H1 (cell line): ENCODE data around the gene METTL6. TPM values are rescaled to one million over a fixed set of nuclear protein-coding genes. Genes with fewer than 3 reads are reported as not detected.

Experiments
- polyA plus RNA-seq, 7 experiments: library from polyadenylated mRNA; depleted of rRNA in 3 of 7; stranded (reverse) in 5 of 7; unstranded in 2 of 7; fragments of >200 nt in 5 of 7; fragments of 200-250 nt in 2 of 7; gene quantifications; 1 replicate in 5 of 7; 2 replicates in 1 of 7; 4 replicates in 1 of 7; pipeline versions ENCODE4 v1.2.1 to v1.2.3, GENCODE V29; 2011 to 2013; ENCODE audit warnings: missing spikeins in 2 of 7, mixed read lengths in 2 of 7
- total RNA-seq: library from RNA; stranded (reverse); fragmentation: NEBNext Ultra II Directional; extraction: Animal tissue kit (Norgen Biotek cat#: 25700); gene quantifications from 2 replicates; pipeline ENCODE4 v1.2.1, GENCODE V29; 2021
- TF ChIP-seq, protein P1 (sequence below): IDR thresholded peaks from 2 replicates; pipeline ENCODE4 v1.6.1; 2011; ENCODE audit warnings: low read depth, mild to moderate bottlenecking, low read length; ENCODE audit not compliant: insufficient read depth

Gene METTL6
- total and polyA plus RNA-seq, 2 of the 8 experiments (the other 6 are each of a cell fraction or from before 2014, with no cell fraction given): 18.4 to 20.0 TPM

DNA sequence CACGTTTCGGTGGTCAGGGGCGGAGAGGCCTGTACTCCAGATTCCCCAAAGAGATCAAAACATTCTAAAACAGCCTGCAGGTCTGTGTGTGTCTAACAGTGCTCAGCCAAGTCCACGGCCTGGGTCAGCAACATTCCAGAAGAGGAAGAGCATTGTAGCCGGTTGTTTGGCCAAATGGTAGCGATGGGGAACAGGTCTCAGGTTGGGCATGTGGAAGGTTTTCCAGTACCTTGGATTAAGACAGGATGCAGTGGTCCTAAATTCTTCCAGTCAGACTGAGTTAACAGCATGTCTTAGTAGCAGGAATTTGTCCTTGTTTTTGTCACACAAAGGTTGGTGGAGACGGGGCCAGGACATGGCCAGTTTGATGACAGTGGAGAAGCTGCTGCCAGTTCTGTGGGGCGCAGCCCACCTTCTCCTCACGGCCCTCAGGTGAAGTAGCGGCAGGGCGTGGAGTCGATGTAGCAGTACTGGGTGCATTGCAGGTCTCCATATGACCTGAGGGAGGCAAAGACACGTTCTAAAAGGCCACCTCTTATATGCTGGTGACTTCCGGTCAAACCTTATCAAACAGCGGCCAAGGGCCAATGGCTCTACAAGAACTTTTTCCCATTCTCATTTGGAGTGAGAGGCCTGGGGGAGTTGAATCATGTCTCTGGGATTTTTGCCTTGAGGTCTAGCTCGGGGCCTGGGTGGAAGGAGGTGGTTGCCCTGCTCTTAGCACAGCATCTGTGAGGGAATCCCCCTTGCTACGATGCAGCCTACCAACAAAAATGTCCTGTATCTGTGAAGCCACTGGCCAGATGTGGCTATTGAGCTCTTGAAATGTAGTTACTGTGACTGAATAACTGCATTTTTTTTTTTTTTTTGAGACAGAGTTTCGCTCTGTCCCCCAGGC, 24.1 kb upstream of the METTL6 start (continued):
- TF ChIP-seq, protein P1, sequence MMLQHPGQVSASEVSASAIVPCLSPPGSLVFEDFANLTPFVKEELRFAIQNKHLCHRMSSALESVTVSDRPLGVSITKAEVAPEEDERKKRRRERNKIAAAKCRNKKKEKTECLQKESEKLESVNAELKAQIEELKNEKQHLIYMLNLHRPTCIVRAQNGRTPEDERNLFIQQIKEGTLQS: no peak
